HEK293T (cell line): ENCODE measurements around the gene NFYA.

Source experiments
- BHLHE40 ChIP-seq: fragments of 450-650 bp; IDR thresholded peaks from 2 replicates; pipeline ENCODE4 v1.6.1; 2016; ENCODE audit warnings: mild to moderate bottlenecking, moderate library complexity, borderline replicate concordance
- FOXA1 ChIP-seq: fragments of 450-650 bp; IDR thresholded peaks from 2 replicates; pipeline ENCODE4 v1.6.1; 2016; ENCODE audit warnings: mild to moderate bottlenecking
- FOXM1 ChIP-seq: fragments of 450-650 bp; IDR thresholded peaks from 2 replicates; pipeline ENCODE4 v1.6.1; 2017; ENCODE audit warnings: mild to moderate bottlenecking, borderline replicate concordance
- SP1 ChIP-seq: fragments of 450-650 bp; IDR thresholded peaks from 2 replicates; pipeline ENCODE4 v1.6.1; 2017
- SUZ12 ChIP-seq: fragments of 450-650 bp; IDR thresholded peaks from 2 replicates; pipeline ENCODE4 v1.6.1; 2016; ENCODE audit warnings: mild to moderate bottlenecking
- ZNF384 ChIP-seq: fragments of 450-650 bp; IDR thresholded peaks from 2 replicates; pipeline ENCODE4 v1.6.1; 2016

DNA sequence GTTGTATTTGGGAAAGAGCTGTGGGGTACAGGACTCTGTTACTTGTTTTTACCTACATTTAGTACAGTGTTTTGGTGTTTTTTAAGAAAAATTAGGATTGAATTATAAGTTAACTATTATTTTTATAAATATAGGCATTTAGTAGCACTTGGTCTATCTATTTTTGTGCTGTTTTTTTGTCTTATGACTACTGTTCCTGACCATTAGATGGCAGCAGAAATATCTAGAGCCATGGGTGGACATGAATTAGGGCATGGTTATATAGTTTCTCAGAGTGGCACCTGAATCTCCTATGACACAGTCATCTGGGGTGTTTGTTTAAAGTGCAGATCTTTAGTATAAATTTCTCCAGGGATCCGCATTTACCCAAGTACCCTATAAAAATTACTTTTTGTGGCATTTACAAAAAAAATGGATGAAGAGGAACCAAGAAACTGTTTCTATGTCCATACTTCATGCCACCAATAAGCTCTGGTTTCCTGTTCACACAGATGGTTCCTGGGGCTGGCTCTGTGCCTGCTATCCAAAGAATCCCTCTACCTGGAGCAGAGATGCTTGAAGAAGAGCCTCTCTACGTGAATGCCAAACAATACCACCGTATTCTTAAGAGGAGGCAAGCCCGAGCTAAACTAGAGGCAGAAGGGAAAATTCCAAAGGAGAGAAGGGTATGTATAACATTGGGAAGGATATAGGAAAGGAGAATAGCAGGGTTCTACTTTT lies 19.8 kb downstream of the NFYA start:
- TF ChIP-seq FOXA1 (no peak), BHLHE40 (no peak), ZNF384 (no peak), SP1 (no peak), FOXM1 (no peak), SUZ12 (no peak)
